Measurements from ENCODE around the gene TMEM163.

DNA sequence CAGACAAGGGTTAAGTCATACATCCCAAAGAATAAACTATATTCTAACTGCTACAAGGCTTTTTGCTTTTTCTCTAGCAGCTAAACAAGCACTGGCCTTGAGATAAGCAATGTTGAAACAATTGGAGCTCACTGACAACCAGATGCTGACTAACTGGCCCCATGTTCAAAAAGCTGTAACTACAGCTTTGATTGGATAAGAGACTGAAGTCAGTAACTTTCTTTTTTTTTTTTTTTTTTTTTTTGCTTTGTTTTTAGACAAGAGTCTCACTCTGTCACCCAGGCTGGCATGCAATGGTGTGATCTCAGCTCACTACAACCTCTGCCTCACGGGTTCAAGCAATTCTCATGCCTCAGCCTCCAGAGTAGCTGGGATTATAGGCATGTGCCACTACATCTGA, 45.4 kb upstream of the TMEM163 start:
- TF ChIP-seq CTCF (IDR thresholded peaks at IDR 0.05) (no peak), POLR2A (IDR thresholded peaks at IDR 0.05) (no peak)

Data from thyroid gland (tissue), 4 donors.